Mesendoderm (in vitro differentiated cells): Measurements from ENCODE around the gene RAI14.

ENCODE experiments used
- DNase-seq: peaks from one replicate; pipeline ENCODE4 v3.0.0; 2013
- H2AK5ac ChIP-seq: 2 replicates; pipeline ENCODE4 v1.6.1; 2013; ENCODE audit warnings: low read length, inconsistent platforms
- H2BK120ac ChIP-seq: 2 replicates; pipeline ENCODE4 v1.6.1; 2013; ENCODE audit warnings: low read depth, mild to moderate bottlenecking, low read length, moderate library complexity, mixed read lengths
- H2BK15ac ChIP-seq: replicated peaks from 2 replicates; pipeline ENCODE4 v1.6.1; 2013; ENCODE audit warnings: low read depth, mild to moderate bottlenecking, moderate library complexity
- H2BK5ac ChIP-seq: 2 replicates; pipeline ENCODE4 v1.6.1; 2013; ENCODE audit warnings: low read length, inconsistent platforms
- H3K18ac ChIP-seq: 2 replicates; pipeline ENCODE4 v1.6.1; 2013; ENCODE audit warnings: mild to moderate bottlenecking, low read length, mixed read lengths
- H3K23ac ChIP-seq: one replicate; pipeline ENCODE4 v1.6.1; 2013; ENCODE audit warnings: low read length
- H3K27ac ChIP-seq: 2 replicates; pipeline ENCODE4 v1.5.1; 2013; ENCODE audit warnings: low read depth, mild to moderate bottlenecking, inconsistent platforms, low read length, moderate library complexity
- H3K27me3 ChIP-seq: 2 replicates; pipeline ENCODE4 v1.6.1; 2013; ENCODE audit warnings: low read length, control low read depth, mild to moderate bottlenecking, inconsistent platforms; ENCODE audit not compliant: insufficient read depth, poor library complexity
- H3K36me3 ChIP-seq: 2 replicates; pipeline ENCODE4 v1.6.1; 2013; ENCODE audit warnings: low read length, inconsistent platforms; ENCODE audit not compliant: control insufficient read depth, insufficient read depth
- H3K4ac ChIP-seq: one replicate; pipeline ENCODE4 v1.6.1; 2013; ENCODE audit warnings: low read depth, mild to moderate bottlenecking, low read length, moderate library complexity
- H3K4me1 ChIP-seq: 2 replicates; pipeline ENCODE4 v1.6.1; 2013; ENCODE audit warnings: low read depth, low read length, inconsistent platforms; ENCODE audit not compliant: control insufficient read depth
- H3K4me2 ChIP-seq: 2 replicates; pipeline ENCODE4 v1.6.1; 2013; ENCODE audit warnings: low read length
- H3K4me3 ChIP-seq: 2 replicates; pipeline ENCODE4 v1.5.1; 2013; ENCODE audit warnings: mild to moderate bottlenecking, low read length
- H3K56ac ChIP-seq: one replicate; pipeline ENCODE4 v1.6.1; 2013; ENCODE audit warnings: low read length
- H3K79me1 ChIP-seq: 2 replicates; pipeline ENCODE4 v1.6.1; 2013; ENCODE audit warnings: low read length, inconsistent platforms
- H3K79me2 ChIP-seq: 2 replicates; pipeline ENCODE4 v1.6.1; 2013; ENCODE audit warnings: mild to moderate bottlenecking, low read length; ENCODE audit not compliant: control insufficient read depth, insufficient read depth
- H3K9ac ChIP-seq: 2 replicates; pipeline ENCODE4 v1.6.1; 2013; ENCODE audit warnings: low read length, inconsistent platforms
- H4K5ac ChIP-seq: one replicate; pipeline ENCODE4 v1.6.1; 2013; ENCODE audit warnings: low read length
- H4K8ac ChIP-seq: one replicate; pipeline ENCODE4 v1.6.1; 2013; ENCODE audit warnings: low read depth, mild to moderate bottlenecking, control low read depth, low read length, moderate library complexity
- WGBS: extraction: QIAGEN DNeasy Blood & Tissue Kit; methylation state at CpG from one replicate; pipeline ENCODE4 v1.1.7; 2013; ENCODE audit warnings: low lambda C conversion rate, missing lambda C conversion rate; ENCODE audit not compliant: insufficient coverage; ENCODE audit errors: extremely low coverage; 5-methylcytosine and 5-hydroxymethylcytosine counted together

RAI14 gene

GRCh38 chr5:34687269-34688011 is 31.3 kb downstream of the RAI14 start:
- Histone ChIP-seq H3K4me2 (no peak overlapping the region), H2BK5ac (no peak overlapping the region), H2BK15ac (no peak overlapping the region), H3K4me1 (peaks cover 10% of the 10 kb centered on the region), H3K79me1 (peaks cover 8% of the 10 kb centered on the region), H3K18ac (peak overlapping the region; percentile 64), H3K9ac (no peak overlapping the region), H3K27ac (no peak overlapping the region), H3K56ac (peak overlapping the region; percentile 36), H3K4ac (no peak overlapping the region), H3K36me3 (peaks cover 2% of the 10 kb centered on the region), H3K23ac (no peak overlapping the region), H3K79me2 (peaks cover 44% of the 10 kb centered on the region), H2AK5ac (no peak overlapping the region), H4K5ac (no peak overlapping the region), H3K27me3 (no peaks in the 10 kb centered on the region), H3K4me3 (no peak overlapping the region), H2BK120ac (peak overlapping the region; percentile 67), H4K8ac (no peak overlapping the region)
- WGBS, result no CpG with 5 or more reads among the region's 10 CpGs
- DNase-seq, result no peak

- no peak overlapping the region for H2BK15ac ChIP-seq
- H3K36me3 ChIP-seq, result peaks cover 2% of the 10 kb centered on the region
- H3K4me1 ChIP-seq, result peaks cover 10% of the 10 kb centered on the region
- H2AK5ac ChIP-seq, result no peak overlapping the region
- H4K5ac ChIP-seq, result no peak overlapping the region
- H3K4me2 ChIP-seq, result no peak overlapping the region
- H3K27me3 ChIP-seq, result no peaks in the 10 kb centered on the region
- no peak for DNase-seq
- no peak overlapping the region for H4K8ac ChIP-seq
- H3K4me3 ChIP-seq, result no peak overlapping the region
- H2BK120ac ChIP-seq, result no peak overlapping the region
- no peak overlapping the region for H2BK5ac ChIP-seq
- no peak overlapping the region for H3K56ac ChIP-seq
- H3K9ac ChIP-seq, result no peak overlapping the region
- no CpG with 5 or more reads among the region's 7 CpGs for WGBS
- no peak overlapping the region for H3K18ac ChIP-seq
- H3K27ac ChIP-seq, result no peak overlapping the region
- peaks cover 42% of the 10 kb centered on the region for H3K79me2 ChIP-seq
- no peak overlapping the region for H3K23ac ChIP-seq
- peaks cover 10% of the 10 kb centered on the region for H3K79me1 ChIP-seq
- H3K4ac ChIP-seq, result no peak overlapping the region
Observed at GRCh38 chr5:34688015-34688810, 32.1 kb downstream of the RAI14 start.

GRCh38 chr5:34690301-34690700 is 34.2 kb downstream of the RAI14 start:
- no CpG with 5 or more reads among the region's 8 CpGs for WGBS

DNA sequence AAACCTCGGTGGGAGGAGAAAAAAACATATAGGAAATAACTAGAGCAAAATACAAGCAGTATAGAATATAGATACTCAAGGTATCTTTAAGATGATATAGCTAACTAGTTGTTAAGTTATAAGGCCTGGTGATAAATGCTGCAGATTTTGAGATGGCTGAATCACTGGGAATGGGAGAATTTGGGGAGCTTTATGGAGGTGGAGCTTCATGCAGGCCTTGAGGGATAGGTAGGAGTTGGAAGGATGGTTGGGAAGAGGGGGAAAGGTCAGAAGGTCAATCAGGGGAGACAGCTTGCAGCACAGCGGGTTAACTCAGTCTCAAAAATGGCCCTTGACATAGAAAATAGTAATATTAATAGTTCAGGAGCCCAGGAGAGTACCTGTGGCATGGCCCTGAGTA is 34.8 kb downstream of the RAI14 start:
- peaks cover 2% of the 10 kb centered on the region for H3K36me3 ChIP-seq

More at GRCh38 chr5:34690301-34690700, 34.2 kb downstream of the RAI14 start:
- Histone ChIP-seq H3K4ac (no peak overlapping the region), H3K4me3 (no peak overlapping the region), H3K27me3 (no peaks in the 10 kb centered on the region), H4K5ac (no peak overlapping the region), H3K27ac (no peak overlapping the region), H3K4me2 (no peak overlapping the region), H3K18ac (no peak overlapping the region), H3K4me1 (peaks cover 8% of the 10 kb centered on the region), H4K8ac (no peak overlapping the region), H3K36me3 (peaks cover 2% of the 10 kb centered on the region), H3K79me1 (peaks cover 13% of the 10 kb centered on the region), H2BK15ac (no peak overlapping the region), H3K56ac (no peak overlapping the region), H2BK5ac (no peak overlapping the region), H2BK120ac (no peak overlapping the region), H2AK5ac (no peak overlapping the region), H3K79me2 (peaks cover 44% of the 10 kb centered on the region), H3K9ac (no peak overlapping the region), H3K23ac (no peak overlapping the region)
- DNase-seq, result no peak

GRCh38 chr5:34691326-34691725 is 35.2 kb downstream of the RAI14 start:
- Histone ChIP-seq H3K23ac (no peak overlapping the region), H3K79me2 (peaks cover 43% of the 10 kb centered on the region), H3K18ac (no peak overlapping the region), H3K36me3 (peaks cover 2% of the 10 kb centered on the region), H2AK5ac (no peak overlapping the region), H2BK120ac (no peak overlapping the region), H2BK5ac (no peak overlapping the region), H2BK15ac (no peak overlapping the region), H3K27me3 (no peaks in the 10 kb centered on the region), H3K4me3 (no peak overlapping the region), H3K4ac (no peak overlapping the region), H3K27ac (no peak overlapping the region), H3K4me2 (no peak overlapping the region), H3K4me1 (peaks cover 3% of the 10 kb centered on the region), H4K5ac (no peak overlapping the region), H3K56ac (no peak overlapping the region), H3K9ac (no peak overlapping the region), H3K79me1 (peaks cover 13% of the 10 kb centered on the region), H4K8ac (no peak overlapping the region)
- DNase-seq, result no peak
- WGBS, result no CpG with 5 or more reads among the region's 6 CpGs

More for the DNA sequence above, 34.8 kb downstream of the RAI14 start:
- no CpG with 5 or more reads among the region's 2 CpGs for WGBS
- peaks cover 5% of the 10 kb centered on the region for H3K4me1 ChIP-seq
- no peak overlapping the region for H2BK15ac ChIP-seq
- H3K56ac ChIP-seq, result no peak overlapping the region
- H2AK5ac ChIP-seq, result no peak overlapping the region
- H3K4me2 ChIP-seq, result no peak overlapping the region
- no peak overlapping the region for H4K5ac ChIP-seq
- H2BK5ac ChIP-seq, result no peak overlapping the region
- no peak overlapping the region for H3K23ac ChIP-seq
- H3K4ac ChIP-seq, result no peak overlapping the region
- H4K8ac ChIP-seq, result no peak overlapping the region
- H3K18ac ChIP-seq, result no peak overlapping the region
- no peak overlapping the region for H2BK120ac ChIP-seq
- H3K27ac ChIP-seq, result no peak overlapping the region
- no peaks in the 10 kb centered on the region for H3K27me3 ChIP-seq
- no peak overlapping the region for H3K4me3 ChIP-seq
- H3K79me1 ChIP-seq, result peaks cover 13% of the 10 kb centered on the region
- H3K79me2 ChIP-seq, result peaks cover 44% of the 10 kb centered on the region
- H3K9ac ChIP-seq, result no peak overlapping the region
- DNase-seq, result no peak
